Liver (tissue), 9 donors: ENCODE measurements around the gene C9orf50. TPM values are rescaled to one million over a fixed set of nuclear protein-coding genes. Genes with fewer than 3 reads are reported as not detected.
"Not testable (repeated sequence)": the region's sequence is repeated elsewhere in the genome, so short reads cannot be mapped to it uniquely, and the experiment has no call there.

Experiments used
- DNase-seq: peaks from one replicate; pipeline ENCODE4 v3.0.0-alpha.2; 2017; ENCODE audit warnings: low spot score
- H3K27ac ChIP-seq, 2 donors: one replicate each; pipeline ENCODE4 v1.7.0; 2013; ENCODE audit warnings: inconsistent platforms in 2 of 2, low read length in 2 of 2, control low read depth in 1 of 2, low read depth in 1 of 2, mild to moderate bottlenecking in 1 of 2
- H3K27me3 ChIP-seq, 4 donors: one replicate each; pipeline versions ENCODE4 v1.6.1 to v1.7.0; 2013; ENCODE audit warnings: low read length in 3 of 4, inconsistent platforms in 1 of 4, mild to moderate bottlenecking in 1 of 4, moderate library complexity in 1 of 4; ENCODE audit not compliant: control insufficient read depth in 4 of 4, insufficient read depth in 4 of 4
- H3K36me3 ChIP-seq, 4 donors: one replicate each; pipeline versions ENCODE4 v1.6.1 to v1.7.0; 2013; ENCODE audit warnings: low read length in 3 of 4, mild to moderate bottlenecking in 3 of 4, low read depth in 1 of 4, moderate library complexity in 1 of 4; ENCODE audit not compliant: control insufficient read depth in 4 of 4, insufficient read depth in 3 of 4
- H3K4me1 ChIP-seq, 4 donors: one replicate each; pipeline versions ENCODE4 v1.6.1 to v1.7.0; 2013; ENCODE audit warnings: low read length in 3 of 4, mild to moderate bottlenecking in 3 of 4, moderate library complexity in 1 of 4; ENCODE audit not compliant: control insufficient read depth in 4 of 4, insufficient read depth in 4 of 4
- H3K4me3 ChIP-seq, 3 donors: one replicate each; pipeline versions ENCODE4 v1.6.1 to v1.7.0; 2013; ENCODE audit warnings: low read length in 3 of 3, control low read depth in 1 of 3, low read depth in 1 of 3, mild to moderate bottlenecking in 1 of 3
- H3K9ac ChIP-seq, 2 donors: one replicate each; pipeline ENCODE4 v1.7.0; 2013; ENCODE audit warnings: low read length in 2 of 2, mild to moderate bottlenecking in 2 of 2, moderate library complexity in 2 of 2, control low read depth in 1 of 2, low read depth in 1 of 2
- H3K9me3 ChIP-seq, 4 donors: one replicate each; pipeline versions ENCODE4 v1.6.1 to v1.7.0; 2013; ENCODE audit warnings: low read length in 3 of 4; ENCODE audit not compliant: control insufficient read depth in 4 of 4
- EGR1 ChIP-seq, 2 donors: IDR thresholded peaks; 2 replicates each; pipeline ENCODE4 v1.6.1; 2016 to 2018; ENCODE audit warnings: antibody characterized with exemption in 2 of 2, low read depth in 2 of 2
- FOXA2 ChIP-seq: IDR thresholded peaks from 2 replicates; pipeline ENCODE4 v1.6.1; 2016; ENCODE audit warnings: antibody characterized with exemption
- GABPA ChIP-seq, 2 donors: IDR thresholded peaks in 1 of 2; conservative IDR thresholded peaks in 1 of 2; 2 replicates each; pipeline ENCODE4 v1.6.1; 2016; ENCODE audit warnings: antibody characterized with exemption in 2 of 2, mild to moderate bottlenecking in 1 of 2, moderate library complexity in 1 of 2
- HNF4A ChIP-seq, 2 donors: conservative IDR thresholded peaks; 2 replicates each; pipeline ENCODE4 v1.6.1; 2016; ENCODE audit warnings: antibody characterized with exemption in 2 of 2, mild to moderate bottlenecking in 2 of 2
- HNF4G ChIP-seq: IDR thresholded peaks from 2 replicates; pipeline ENCODE4 v1.6.1; 2016; ENCODE audit warnings: antibody characterized with exemption
- JUND ChIP-seq, 2 donors: IDR thresholded peaks; 2 replicates each; pipeline ENCODE4 v1.6.1; 2016; ENCODE audit warnings: antibody characterized with exemption in 2 of 2
- RAD21 ChIP-seq, 2 donors: IDR thresholded peaks; 2 replicates each; pipeline ENCODE4 v1.6.1; 2016; ENCODE audit warnings: antibody characterized with exemption in 2 of 2, mild to moderate bottlenecking in 2 of 2
- RXRA ChIP-seq, 2 donors: IDR thresholded peaks; 2 replicates each; pipeline ENCODE4 v1.6.1; 2017 to 2018; ENCODE audit warnings: antibody characterized with exemption in 2 of 2, mild to moderate bottlenecking in 1 of 2
- SP1 ChIP-seq: IDR thresholded peaks from 2 replicates; pipeline ENCODE4 v1.6.1; 2018; ENCODE audit warnings: antibody characterized with exemption, mild to moderate bottlenecking
- WGBS: extraction: QIAGEN DNeasy Blood & Tissue Kit; methylation state at CpG from one replicate; pipeline ENCODE4 v1.1.7; 2013; 5-methylcytosine and 5-hydroxymethylcytosine counted together
- polyA plus RNA-seq, 2 donors: library from polyadenylated mRNA; stranded (reverse) in 1 of 2; unstranded in 1 of 2; fragments of 200-250 nt in 1 of 2; fragments of >200 nt in 1 of 2; fragmentation: Nextera tagmentation in 1 of 2; extraction: Ambion mirVana in 1 of 2; gene quantifications; one replicate each; pipeline versions ENCODE4 v1.2.1 to v1.2.3, GENCODE V29; 2013 to 2015
- total RNA-seq, 2 donors: library from RNA; depleted of rRNA; stranded (reverse); fragments of >200 nt; gene quantifications; one replicate each; pipeline ENCODE4 v1.2.3, GENCODE V29; 2014
- TF ChIP-seq, protein P1 (sequence below): IDR thresholded peaks from 2 replicates; pipeline ENCODE4 v1.6.1; 2016; ENCODE audit warnings: antibody characterized with exemption
- TF ChIP-seq, protein P2 (sequence below): IDR thresholded peaks from 2 replicates; pipeline ENCODE4 v1.6.1; 2016; ENCODE audit warnings: antibody characterized with exemption, mild to moderate bottlenecking
- TF ChIP-seq, protein P3 (sequence below): IDR thresholded peaks from 2 replicates; pipeline ENCODE4 v1.6.1; 2016; ENCODE audit warnings: antibody characterized with exemption
- TF ChIP-seq, protein P4 (sequence below): fragments of 150-350 bp; IDR thresholded peaks from 2 replicates; pipeline ENCODE4 v1.5.1; 2017; ENCODE audit warnings: improper control_type of control experiment, low read depth, low read length; ENCODE audit not compliant: missing input control
- donor health status: healthy.
- donor health status: healthy.
- donor health status: healthy.
- donor health status: healthy.
- donor health status: healthy.

The C9orf50 gene
- total and polyA plus RNA-seq, 4 donors, result 0.23 TPM; not detected in 3

DNA sequence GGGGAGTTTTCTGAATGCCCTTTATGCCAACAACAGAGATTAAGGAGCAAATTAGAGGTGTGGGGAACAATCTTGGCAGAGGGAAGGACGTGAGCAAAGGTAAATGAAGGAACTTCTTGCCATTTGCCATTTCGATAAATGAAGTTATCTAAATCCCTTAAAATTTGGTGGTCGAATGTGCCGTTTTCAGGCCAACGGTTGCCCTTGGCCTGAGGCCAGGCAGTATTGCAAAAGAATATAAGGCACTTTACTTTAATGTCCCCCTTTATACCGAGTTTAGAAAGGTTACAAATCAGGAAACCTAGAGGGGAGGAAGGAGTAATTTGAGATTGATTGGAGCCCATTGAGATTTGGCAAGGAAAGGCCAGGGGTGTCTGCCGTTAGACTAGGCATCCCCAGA, 26.3 kb downstream of the C9orf50 start (continued):
- no peak for TF ChIP-seq RAD21 (IDR thresholded peaks at IDR 0.05)
- TF ChIP-seq SP1, result no peak
- no peak for TF ChIP-seq GABPA (IDR thresholded peaks at IDR 0.05 in 1 of 2, conservative IDR thresholded peaks at IDR 0.05 in 1 of 2)
- TF ChIP-seq RXRA (IDR thresholded peaks at IDR 0.05), result no peak

DNA sequence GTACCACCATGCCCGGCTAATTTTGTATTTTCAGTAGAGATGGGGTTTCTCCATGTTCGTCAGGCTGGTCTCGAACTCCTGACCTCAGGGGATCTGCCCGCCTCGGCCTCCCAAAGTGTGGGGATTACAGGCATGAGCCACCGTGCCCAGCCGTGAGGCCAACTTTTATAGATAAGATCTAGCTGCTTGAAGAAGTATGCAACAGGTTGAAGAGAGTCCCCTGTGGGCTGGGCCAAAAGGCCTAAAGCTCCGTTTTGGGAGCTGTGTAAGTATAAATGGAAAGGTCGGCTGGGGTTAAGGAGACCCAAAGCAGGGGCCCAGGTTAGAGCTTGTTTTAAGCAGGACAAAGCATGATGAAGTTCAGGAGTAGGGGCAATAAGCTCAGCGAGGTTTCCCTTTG, 28.1 kb downstream of the C9orf50 start:
- H3K9me3 ChIP-seq, H3K4me1 ChIP-seq, H3K36me3 ChIP-seq, DNase-seq, H3K9ac ChIP-seq, H3K27ac ChIP-seq, H3K4me3 ChIP-seq, H3K27me3 ChIP-seq: not testable (repeated sequence)
- 91% methylated on average over 10 of the region's 10 CpGs for WGBS

DNA sequence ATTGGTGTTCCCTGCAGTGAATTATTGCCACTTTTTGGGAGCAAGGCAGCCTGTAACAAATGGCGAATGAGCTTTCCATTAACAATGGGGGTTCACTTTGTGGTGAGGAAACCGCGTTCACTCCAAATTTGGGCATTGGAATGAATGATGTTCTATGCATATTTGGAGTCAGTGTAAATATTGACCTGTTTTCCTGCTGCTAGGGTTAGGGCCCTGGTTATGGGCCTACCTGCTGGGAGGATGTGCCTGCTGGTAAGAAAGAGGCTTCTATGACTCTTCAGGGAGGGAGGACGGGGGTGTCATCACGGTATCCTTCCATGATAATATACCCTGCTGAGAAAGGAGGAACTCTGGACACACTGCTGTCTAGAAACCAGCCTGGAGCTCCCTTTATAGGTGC, 29.0 kb downstream of the C9orf50 start:
- Histone ChIP-seq H3K36me3 (no peaks in the 10 kb centered on the region), H3K4me3 (no peak overlapping the region), H3K9ac (no peak overlapping the region), H3K27me3 (no peaks in the 10 kb centered on the region), H3K27ac (no peak overlapping the region), H3K4me1 (no peaks in the 10 kb centered on the region), H3K9me3 (no peaks in the 10 kb centered on the region)
- no peak for DNase-seq
- TF ChIP-seq, protein P1, sequence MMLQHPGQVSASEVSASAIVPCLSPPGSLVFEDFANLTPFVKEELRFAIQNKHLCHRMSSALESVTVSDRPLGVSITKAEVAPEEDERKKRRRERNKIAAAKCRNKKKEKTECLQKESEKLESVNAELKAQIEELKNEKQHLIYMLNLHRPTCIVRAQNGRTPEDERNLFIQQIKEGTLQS, result no peak
- TF ChIP-seq HNF4A (conservative IDR thresholded peaks at IDR 0.05) (no peak), JUND (IDR thresholded peaks at IDR 0.05) (no peak)
- TF ChIP-seq, protein P2, sequence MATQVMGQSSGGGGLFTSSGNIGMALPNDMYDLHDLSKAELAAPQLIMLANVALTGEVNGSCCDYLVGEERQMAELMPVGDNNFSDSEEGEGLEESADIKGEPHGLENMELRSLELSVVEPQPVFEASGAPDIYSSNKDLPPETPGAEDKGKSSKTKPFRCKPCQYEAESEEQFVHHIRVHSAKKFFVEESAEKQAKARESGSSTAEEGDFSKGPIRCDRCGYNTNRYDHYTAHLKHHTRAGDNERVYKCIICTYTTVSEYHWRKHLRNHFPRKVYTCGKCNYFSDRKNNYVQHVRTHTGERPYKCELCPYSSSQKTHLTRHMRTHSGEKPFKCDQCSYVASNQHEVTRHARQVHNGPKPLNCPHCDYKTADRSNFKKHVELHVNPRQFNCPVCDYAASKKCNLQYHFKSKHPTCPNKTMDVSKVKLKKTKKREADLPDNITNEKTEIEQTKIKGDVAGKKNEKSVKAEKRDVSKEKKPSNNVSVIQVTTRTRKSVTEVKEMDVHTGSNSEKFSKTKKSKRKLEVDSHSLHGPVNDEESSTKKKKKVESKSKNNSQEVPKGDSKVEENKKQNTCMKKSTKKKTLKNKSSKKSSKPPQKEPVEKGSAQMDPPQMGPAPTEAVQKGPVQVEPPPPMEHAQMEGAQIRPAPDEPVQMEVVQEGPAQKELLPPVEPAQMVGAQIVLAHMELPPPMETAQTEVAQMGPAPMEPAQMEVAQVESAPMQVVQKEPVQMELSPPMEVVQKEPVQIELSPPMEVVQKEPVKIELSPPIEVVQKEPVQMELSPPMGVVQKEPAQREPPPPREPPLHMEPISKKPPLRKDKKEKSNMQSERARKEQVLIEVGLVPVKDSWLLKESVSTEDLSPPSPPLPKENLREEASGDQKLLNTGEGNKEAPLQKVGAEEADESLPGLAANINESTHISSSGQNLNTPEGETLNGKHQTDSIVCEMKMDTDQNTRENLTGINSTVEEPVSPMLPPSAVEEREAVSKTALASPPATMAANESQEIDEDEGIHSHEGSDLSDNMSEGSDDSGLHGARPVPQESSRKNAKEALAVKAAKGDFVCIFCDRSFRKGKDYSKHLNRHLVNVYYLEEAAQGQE, result no peak
- WGBS, result 88% methylated on average over 5 of the region's 5 CpGs

DNA sequence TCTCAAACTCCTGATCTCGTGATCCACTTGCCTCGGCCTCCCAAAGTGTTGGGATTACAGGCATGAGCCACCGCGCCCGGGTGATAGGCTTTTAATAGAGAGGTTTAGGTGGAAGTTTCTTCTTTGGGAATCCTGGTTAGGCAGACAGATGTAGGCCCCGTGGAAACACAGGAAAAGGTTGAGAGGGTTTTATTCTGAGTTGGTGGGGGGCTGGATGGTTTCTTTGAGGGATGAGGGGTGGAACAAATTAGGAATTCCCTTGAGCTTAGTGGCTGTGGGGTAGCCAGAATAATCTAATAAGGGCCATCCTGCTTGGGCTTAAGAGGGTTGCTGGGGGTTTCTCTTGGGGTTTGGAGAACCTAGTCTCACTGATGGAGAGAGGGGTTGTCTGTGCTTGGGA, 30.4 kb downstream of the C9orf50 start:
- no peak overlapping the region for H3K9ac ChIP-seq
- H3K36me3 ChIP-seq, result no peaks in the 10 kb centered on the region
- TF ChIP-seq, protein P3, sequence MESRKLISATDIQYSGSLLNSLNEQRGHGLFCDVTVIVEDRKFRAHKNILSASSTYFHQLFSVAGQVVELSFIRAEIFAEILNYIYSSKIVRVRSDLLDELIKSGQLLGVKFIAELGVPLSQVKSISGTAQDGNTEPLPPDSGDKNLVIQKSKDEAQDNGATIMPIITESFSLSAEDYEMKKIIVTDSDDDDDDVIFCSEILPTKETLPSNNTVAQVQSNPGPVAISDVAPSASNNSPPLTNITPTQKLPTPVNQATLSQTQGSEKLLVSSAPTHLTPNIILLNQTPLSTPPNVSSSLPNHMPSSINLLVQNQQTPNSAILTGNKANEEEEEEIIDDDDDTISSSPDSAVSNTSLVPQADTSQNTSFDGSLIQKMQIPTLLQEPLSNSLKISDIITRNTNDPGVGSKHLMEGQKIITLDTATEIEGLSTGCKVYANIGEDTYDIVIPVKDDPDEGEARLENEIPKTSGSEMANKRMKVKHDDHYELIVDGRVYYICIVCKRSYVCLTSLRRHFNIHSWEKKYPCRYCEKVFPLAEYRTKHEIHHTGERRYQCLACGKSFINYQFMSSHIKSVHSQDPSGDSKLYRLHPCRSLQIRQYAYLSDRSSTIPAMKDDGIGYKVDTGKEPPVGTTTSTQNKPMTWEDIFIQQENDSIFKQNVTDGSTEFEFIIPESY, result no peak
- TF ChIP-seq FOXA2, result no peak
- TF ChIP-seq SP1, result no peak
- TF ChIP-seq EGR1 (IDR thresholded peaks at IDR 0.05; ENCODE audit: low read depth in 2 of 2), result no peak
- TF ChIP-seq, protein P1, result no peak
- TF ChIP-seq, protein P4, sequence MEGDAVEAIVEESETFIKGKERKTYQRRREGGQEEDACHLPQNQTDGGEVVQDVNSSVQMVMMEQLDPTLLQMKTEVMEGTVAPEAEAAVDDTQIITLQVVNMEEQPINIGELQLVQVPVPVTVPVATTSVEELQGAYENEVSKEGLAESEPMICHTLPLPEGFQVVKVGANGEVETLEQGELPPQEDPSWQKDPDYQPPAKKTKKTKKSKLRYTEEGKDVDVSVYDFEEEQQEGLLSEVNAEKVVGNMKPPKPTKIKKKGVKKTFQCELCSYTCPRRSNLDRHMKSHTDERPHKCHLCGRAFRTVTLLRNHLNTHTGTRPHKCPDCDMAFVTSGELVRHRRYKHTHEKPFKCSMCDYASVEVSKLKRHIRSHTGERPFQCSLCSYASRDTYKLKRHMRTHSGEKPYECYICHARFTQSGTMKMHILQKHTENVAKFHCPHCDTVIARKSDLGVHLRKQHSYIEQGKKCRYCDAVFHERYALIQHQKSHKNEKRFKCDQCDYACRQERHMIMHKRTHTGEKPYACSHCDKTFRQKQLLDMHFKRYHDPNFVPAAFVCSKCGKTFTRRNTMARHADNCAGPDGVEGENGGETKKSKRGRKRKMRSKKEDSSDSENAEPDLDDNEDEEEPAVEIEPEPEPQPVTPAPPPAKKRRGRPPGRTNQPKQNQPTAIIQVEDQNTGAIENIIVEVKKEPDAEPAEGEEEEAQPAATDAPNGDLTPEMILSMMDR, result no peak
- no peak for TF ChIP-seq HNF4G
- no peak for TF ChIP-seq GABPA (IDR thresholded peaks at IDR 0.05 in 1 of 2, conservative IDR thresholded peaks at IDR 0.05 in 1 of 2)
- TF ChIP-seq HNF4A (conservative IDR thresholded peaks at IDR 0.05), result no peak
- DNase-seq, result no peak
- no peaks in the 10 kb centered on the region for H3K9me3 ChIP-seq
- no peaks in the 10 kb centered on the region for H3K27me3 ChIP-seq
- H3K4me3 ChIP-seq, result no peak overlapping the region
- WGBS, result 90% methylated on average over 6 of the region's 6 CpGs
- no peaks in the 10 kb centered on the region for H3K4me1 ChIP-seq
- no peak overlapping the region for H3K27ac ChIP-seq
